Effector CD4-positive, alpha-beta T cell (primary cell): ENCODE measurements around the gene GPRASP2.
"Not testable (repeated sequence)": the region's sequence is repeated elsewhere in the genome, so short reads cannot be mapped to it uniquely, and the experiment has no call there.

Source experiments
- DNase-seq: peaks from one replicate; pipeline ENCODE4 v3.0.0-alpha.2; 2020
- total RNA-seq: gene quantifications from one replicate; lab custom pipeline; 2026; lab: John Stamatoyannopoulos, UW

Gene GPRASP2
- total RNA-seq = 2.1 reads per million, percentile 4 among the genes with 10 or more reads in this experiment

DNA sequence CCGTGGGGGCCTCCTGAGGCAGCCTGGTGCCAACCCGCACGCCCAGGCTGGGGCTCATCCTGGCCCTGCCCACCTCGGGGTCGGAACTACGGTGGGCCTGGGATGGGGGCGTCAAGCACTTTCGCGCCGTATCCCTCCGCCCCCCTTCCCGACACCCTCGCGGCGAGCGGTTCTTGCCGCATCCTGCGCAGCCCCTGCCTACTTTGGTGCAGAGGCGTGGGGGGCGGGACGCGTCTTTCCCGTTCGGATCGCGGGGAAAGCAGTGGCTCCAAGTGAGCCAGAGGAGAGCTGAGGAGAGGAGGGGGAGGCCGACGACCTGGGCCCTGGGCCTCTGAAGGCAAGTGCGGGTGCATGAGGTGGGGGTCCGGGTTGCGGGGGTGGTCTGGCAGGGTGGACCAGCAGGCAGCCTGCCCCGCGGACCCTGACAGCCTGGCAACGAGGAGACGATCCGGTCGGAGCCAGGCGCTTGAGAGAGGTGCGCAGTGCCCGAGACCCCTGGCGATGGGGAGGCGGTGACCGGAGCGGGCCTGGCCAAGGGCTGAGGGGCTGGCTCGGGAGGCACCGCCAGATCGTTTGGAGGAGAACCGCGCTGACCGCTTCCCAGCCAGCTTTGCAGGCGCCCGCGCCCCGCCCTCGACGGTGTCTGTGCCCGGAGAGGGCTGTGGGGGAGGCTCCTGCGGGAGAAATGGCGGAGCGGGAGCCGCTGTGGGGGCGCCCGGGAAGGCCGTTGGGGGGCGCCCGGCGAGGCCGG, at the start of gene GPRASP2:
GPRASP2 (plus strand) TSS at position 233 of the 751 bp plus-strand sequence. CDS start 2,422 bp downstream, outside the sequence.
- DNase-seq = peak; percentile 17

DNA sequence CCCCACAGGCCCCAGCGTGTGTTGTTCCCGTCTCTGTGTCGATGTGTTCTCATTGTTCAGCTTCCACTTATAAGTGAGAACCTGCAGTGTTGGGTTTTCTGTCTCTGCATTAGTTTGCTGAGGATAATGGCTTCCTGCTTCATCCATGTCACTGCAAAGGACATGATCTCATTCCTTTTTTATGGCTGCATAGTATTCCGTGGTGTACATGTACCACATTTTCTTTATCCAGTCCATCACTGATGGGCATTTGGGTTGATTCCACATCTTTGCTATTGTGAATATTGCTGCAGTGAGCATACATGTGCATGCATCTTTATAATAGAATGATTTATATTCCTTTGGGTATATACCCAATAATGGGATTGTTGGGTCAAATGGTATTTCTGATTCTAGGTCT, 48.4 kb upstream of the GPRASP2 start:
- DNase-seq = not testable (repeated sequence)

DNA sequence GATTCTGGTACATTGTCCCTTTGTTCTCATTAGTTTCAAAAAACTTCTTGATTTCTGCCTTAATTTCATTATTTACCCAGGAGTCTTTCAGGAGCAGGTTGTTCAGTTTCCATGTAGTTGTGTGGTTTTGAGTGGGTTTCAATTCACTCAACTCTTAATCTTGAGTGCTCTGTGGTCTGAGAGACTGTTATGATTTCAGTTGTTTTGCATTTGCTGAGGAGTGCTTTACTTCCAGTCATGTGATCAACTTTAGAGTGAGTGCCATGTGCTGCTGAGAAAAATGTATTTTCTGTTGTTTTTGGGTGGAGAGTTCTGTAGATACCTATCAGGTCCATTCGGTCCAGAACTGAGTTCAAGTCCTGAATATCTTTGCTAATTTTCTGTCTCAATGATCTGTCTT, 45.2 kb upstream of the GPRASP2 start:
- not testable (repeated sequence) for DNase-seq

DNA sequence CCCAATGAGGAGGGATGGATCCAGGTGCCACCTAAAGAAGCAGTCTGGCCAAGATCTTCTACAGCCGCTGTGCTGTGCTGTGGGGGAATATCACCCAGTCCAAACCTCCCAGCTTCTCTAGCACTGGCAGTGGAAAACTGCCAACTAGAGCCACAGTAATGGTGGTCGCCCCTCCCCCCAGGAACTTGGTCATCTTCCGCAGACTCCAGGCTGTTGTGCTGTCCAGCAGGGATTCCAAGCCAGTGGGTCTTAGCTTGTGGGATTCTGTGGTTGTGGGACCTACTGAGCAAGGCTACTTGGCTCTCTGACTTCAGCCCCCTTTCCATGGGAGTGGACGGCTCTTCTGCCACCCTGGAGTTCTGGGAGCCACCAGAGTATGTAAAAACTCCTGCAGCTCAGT, 42.7 kb upstream of the GPRASP2 start:
- no peak for DNase-seq

DNA sequence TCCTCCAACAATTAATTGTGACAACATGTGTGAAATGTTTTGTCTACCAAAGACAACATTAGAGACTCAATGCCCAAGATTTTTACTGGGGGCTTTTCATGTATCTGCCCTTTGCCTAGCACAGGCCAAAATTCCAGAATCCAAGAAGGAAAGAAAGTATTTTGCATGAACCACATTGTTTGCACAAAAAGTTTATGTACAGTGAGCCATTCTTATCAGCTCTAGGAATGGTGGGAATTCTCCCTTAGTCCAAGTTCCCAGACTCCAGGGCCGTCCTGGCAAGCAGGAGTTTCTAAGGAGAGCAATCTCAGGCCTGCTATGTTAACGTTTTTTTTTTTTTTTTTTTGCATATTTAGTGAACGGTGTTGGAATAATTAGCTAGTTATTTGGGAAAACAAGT, 39.4 kb upstream of the GPRASP2 start:
- no peak for DNase-seq

DNA sequence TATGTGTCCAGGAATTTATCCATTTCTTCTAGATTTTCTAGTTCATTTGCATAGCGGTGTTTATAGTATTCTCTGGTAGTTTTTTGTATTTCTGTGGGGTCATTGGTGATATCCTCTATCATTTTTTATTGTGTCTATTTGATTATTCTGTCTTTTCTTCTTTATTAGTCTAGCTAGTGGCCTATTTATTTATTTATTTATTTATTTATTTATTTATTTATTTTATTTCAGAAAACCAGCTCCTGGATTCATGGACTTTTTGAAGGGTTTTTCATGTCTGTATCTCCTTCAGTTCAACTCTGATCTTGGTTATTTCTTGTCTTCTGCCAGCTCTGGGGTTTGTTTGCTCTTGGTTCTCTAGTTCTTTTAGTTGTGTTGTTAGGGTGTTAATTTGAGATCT, 34.8 kb upstream of the GPRASP2 start:
- DNase-seq = not testable (repeated sequence)

DNA sequence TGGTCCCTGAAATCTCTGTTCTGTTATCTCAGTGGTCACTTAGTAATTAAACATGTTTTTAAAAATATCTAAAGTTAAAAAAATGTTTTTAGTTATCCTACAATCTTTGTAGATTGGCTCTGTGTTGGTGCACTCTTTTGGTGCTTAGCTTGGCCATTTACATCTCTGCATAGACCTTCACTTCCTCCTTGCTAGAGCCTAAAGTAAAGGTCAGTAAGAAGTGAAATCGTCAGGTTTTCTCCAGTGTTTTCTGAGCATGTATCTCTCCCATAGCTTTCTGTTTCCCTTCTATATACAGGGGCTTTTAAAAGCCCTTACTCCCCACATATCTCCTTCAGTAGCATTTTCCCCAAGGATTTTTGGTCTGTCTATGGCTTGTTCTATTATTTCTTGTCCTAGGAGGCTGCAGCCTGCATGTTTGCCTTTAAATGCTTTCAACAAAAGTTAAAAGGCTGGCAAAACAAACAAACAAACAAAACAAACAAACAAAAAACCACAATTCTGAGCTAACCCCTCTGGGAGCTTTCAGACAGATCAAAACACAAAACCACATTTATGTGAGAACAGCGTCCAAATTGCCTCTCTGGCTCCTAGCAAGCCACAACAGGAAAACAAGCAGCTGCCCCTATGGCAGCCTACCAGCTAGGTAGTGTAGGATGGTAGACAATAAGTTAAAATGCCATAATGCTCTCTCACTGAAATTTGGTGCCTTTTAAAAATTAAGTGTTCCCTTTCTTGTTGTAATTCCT, 27.3 kb upstream of the GPRASP2 start:
- DNase-seq = no peak

DNA sequence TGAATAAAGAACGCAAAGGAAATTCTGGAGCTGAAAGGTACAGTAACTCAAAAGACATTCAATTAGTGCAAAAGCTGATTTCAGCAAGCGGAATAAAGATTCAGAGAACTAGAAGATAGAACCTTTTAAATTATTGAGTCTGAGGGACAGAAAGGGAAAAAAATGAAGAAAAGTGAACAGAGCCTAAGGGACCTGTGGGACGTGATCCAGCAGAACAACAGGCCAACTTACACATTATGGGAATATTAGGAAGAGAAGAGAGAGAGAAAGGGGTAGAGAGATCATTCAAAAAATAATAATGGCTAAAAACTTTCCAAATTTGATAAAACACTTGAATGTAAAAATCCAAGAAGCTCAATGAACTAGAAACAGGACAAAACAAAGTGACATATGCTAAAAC, 17.5 kb upstream of the GPRASP2 start:
- no peak for DNase-seq

DNA sequence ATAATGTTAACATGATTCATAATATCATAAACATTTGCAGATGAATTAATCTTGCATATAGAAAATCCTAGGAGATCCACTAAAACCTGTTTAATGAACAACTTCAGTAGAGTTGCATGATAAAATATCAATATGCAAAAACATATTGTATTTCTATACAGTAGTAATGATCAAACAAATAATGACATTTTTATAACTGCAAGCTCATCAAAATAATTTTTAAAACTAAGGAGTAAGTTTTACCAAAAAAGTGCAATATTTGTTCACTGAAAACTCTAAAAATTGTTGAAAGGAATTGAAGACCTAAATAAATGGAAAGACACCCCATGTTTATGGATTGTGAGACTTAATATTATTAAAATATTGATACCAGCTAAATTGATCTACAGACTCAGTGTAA, 15.9 kb upstream of the GPRASP2 start:
- no peak for DNase-seq

DNA sequence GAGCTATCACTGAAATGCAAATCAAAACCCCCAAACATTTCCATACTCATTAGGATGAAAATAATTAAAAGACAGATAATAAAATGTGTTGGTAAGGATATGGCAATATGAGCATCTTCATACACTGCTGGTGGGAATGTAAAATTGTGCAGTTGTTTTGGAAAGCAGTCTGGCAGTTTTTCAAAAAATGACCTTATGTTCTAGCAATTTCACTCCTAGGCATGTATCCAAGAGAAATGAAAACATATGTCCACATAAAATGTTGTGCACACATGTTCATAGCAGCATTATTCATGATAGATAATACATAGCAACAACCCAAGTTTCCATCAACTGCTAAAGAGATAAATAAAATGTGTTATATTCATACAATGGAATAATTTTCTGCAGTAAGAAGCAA, 14.8 kb upstream of the GPRASP2 start:
- no peak for DNase-seq

DNA sequence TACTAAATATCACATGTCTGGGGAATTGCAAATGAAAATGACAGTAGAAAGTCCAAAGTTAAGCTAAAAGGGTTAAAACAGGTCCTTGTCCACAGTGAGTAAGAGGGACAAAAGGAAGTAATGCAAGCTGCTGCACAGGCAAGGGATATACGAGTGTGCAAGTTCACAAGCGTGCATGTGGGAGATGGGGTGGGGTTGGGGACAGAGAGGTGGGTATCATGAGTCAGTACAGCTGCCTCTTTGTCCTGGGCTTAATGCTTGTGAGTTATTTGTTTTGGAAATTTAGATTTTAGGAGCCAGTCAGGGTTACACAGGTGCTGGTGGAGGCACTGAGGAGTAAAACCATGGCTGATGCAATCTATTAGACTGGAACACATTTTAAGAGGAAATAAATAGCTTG, 3.3 kb upstream of the GPRASP2 start:
- no peak for DNase-seq

DNA sequence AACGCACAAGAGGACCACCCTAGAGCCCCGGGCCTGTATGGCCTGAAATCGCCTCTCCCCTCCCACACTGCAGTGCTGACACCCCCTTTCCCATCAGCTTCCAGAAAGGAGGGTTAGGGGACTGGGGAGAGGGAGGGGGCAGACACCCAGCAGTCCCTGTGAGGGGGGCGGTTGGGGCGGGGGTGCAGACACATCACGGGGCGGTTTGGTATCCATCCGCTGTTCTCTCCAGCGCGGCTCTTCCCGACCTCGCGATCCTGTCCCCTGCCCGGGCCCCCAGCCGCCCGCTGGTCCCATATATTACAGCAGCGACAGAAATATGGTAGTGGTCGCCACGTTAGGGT, 404 bp upstream of the GPRASP2 start:
- no peak for DNase-seq

DNA sequence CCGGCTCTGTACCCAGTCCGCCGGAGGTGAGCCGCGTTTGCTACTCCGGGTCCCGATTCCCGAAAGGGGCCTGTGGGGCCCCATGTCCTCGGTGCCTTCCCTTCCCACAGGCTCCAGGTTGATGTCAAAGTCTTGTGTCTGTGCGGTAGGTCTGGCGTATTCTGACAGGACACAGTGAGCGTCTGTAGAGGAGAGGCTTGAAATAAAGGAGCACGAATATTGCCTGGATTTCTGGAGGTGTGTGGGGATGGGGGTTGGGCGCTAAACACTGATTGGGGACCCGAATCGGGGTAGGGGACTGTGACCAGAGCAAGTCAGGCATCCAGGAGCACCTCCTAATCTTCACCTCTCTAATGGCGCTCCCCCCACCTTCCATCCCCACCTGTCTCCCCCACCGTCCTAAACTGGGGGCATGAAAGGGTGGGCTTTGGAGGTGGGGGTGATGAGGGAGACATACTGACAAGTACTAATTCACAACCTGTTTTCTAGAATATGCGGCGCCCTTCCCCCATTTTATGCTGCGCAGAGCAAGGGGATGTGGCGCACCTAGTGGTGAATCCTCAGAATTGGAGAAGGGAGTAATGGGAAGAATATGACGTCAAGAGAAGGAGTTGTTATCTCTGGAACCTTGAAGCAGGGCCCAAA, 855 bp downstream of the GPRASP2 start:
- DNase-seq = no peak

DNA sequence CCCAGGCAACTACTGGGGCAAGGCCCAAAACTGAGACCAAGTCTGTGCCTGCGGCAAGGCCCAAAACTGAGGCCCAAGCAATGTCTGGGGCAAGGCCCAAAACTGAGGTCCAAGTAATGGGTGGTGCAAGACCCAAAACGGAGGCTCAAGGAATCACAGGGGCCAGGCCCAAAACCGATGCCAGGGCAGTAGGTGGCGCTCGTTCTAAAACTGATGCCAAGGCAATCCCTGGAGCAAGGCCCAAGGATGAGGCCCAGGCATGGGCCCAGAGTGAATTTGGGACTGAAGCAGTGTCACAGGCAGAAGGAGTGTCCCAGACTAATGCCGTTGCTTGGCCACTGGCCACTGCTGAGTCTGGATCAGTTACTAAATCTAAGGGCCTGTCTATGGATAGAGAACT, 2.7 kb downstream of the GPRASP2 start:
- no peak for DNase-seq

DNA sequence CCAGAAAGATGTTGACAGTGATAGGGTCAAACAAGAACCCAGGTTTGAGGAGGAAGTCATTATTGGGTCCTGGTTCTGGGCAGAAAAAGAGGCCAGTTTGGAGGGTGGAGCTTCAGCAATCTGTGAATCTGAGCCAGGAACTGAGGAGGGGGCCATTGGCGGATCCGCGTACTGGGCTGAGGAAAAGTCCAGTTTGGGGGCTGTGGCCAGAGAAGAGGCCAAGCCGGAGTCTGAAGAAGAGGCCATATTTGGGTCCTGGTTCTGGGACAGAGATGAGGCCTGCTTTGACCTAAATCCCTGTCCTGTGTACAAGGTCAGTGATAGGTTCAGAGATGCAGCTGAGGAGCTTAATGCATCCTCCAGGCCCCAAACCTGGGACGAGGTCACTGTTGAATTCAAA, 3.7 kb downstream of the GPRASP2 start:
- no peak for DNase-seq

DNA sequence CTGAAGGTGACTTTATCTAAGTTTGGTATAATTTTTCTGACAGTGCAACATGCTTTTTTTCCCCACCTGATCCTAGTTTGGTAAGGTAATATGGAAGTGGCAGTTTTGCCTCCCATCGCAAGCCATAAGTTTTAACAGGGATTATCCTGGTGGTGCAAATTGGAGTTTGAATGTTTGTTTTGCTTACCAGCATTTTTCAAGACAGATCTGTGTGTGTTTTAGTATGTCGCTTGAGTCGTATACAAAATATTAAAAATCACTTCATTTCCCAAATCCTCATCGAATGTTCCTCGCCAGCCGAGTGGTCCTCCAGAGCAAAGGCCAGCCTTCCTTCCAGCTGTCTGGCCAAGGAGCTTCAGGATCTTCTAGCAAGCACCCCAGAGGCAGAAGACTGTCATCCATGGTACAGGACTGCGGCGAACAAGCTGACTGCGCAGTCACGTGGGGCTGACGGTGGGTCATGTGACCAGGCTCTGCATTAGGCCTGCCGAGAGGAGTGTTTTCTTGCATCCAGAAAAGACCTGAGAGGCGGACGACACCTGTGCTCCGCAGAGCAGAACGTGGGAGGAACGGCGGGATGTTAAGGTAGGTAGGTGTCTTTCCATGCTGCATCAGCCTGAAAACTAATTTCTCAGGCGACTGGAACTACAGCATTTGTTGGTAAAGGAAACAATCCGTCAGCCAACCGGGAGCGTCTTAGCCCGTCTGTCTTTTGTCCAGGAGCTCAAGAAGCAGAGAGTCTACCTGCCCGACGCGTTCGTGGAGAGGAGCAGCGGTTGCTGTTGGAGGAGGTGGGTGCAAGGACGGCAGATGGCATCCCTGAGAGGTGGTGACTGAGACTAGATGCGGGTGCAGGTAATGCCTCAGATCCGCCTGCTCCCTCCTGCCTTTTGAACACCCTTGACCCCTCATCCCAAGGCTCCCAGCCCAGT, 8.3 kb downstream of the GPRASP2 start, which contains the start of gene GPRASP3:
GPRASP3 (plus strand) TSS at position 507 of the 932 bp plus-strand sequence. CDS start 28,253 bp downstream, outside the sequence.
- peak; percentile 62 for DNase-seq

DNA sequence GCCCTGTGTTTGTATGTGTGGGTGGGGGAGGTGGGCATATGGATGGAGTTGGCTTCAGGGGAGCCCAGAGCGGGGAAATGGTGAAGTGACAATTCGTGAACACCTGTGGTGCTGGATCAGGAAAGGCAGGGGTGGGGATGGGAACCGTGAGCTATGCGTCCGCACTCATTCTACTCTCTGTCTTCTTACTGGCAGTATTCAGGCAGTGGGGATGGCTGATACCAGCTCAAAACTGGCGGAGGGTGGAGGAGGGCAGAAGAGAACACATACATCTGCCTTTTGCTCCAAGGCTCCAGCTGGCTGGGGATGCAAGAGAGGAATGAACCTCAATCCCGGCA, 8.9 kb downstream of the GPRASP2 start:
- DNase-seq = not testable (repeated sequence)

DNA sequence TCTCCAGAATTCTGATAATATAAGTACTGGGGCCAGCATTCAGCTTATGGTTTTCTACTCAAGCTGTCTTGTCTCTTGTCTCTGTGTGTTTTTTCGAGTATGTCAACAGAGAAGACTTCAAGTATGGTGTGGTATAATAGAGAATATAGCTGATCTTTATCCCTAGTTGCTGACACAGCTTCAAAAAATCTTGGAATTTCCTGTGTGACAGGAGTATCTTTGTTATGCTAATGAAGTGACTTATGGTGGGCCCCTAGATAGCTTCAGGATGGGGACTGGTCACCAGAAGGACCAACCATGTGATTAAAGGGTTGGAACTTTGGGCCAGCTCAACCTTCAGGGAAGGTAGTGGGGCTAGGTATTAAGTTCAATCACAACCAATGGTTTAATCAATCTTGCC, 11.2 kb downstream of the GPRASP2 start:
- DNase-seq = no peak

DNA sequence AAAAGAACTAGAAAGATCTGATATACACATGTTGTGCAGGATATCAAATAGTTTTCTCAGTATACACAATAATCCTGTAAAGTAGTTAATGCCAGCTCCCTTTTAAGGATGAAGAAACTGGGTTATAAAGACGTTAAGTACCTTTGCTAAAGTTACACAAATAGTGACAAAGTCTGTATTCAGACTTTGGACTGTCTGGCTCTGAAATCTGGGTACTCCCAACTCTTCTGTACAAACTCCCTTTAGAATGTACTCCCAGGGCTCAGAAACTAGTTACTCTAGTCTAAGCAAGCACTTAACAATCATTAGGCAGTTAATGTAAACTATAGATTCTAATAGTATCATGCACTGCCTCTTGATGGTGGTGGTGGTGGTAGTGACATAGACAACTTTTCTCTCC, 15.5 kb downstream of the GPRASP2 start:
- DNase-seq = no peak

DNA sequence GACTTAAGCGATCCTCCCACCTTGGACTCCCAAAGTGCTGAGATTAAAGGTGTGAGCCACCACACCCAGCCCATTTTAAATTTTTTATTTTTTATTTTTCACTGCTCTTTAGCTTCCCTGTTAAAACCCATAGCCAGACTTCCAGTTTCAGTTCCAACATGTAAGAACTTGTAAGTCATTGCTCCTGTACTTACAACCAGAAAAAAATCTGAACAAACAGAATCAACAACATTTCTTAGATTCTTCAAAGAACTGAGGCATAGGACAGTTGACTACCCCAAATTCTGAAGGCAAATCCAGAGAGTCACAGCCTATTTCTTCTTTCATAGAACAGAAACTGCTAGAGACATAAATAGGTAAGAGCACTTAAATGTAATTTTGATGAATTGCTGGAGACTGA, 16.4 kb downstream of the GPRASP2 start:
- DNase-seq = no peak

DNA sequence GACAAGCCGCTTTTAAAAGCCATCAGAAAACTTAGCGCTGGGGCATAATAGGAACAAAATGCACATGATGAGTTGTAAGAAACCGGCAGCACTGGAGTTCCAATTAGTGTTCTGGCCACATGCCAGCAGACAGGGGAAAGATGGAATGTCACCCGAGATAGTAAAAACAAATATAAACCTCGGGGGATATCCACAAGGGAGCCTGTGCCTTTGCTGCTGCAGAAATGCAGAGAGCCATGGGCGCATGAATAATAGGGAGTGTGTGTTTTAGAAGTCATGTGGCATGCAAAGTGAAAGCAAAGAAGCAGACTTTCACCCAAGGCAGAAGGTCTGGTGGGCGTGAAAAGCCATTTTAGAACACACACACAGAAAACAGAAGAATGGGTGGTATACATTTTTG, 27.4 kb downstream of the GPRASP2 start:
- DNase-seq = no peak

DNA sequence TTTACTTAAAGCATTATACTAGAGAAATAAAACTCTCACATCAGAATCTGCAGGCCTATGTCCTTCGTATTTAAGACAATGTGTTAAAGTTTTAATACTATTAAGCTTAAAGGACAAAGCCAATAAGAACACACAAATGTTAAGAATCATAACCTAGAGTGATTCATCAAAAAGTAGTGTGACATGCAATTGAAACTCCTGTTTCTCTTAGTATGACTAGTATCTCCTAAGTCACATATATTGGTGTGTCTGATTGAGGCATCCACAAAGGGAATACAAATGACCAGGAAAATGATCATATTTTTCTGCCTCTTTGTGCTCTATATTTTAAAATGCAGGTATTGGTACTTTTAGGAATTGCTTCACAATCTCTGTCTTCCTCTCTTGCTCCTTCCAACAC, 32.1 kb downstream of the GPRASP2 start:
- DNase-seq = no peak

DNA sequence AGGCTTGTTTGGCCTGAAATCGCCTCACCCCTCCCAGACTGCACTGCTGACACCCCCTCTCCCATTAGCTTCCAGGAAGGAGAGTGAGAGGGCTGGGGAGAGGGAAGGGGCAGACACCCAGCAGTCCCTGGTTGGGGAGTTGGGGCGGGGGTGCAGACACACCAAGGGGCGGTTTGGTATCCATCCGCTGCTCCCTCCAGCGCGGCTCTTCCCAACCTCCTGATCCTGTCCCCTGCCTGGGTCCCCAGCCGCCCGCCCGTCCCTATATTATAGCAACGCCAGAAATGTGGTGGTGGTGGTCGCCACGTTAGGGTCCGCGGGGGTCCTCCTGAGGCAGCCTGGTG, 33.2 kb downstream of the GPRASP2 start:
- no peak for DNase-seq
